ENCODE results near the gene NCEH1.

NCEH1 gene

GRCh38 chr3:172641291-172641690 lies 69.6 kb downstream of the NCEH1 start:
- no peak for DNase-seq

- DNase-seq = no peak
These were observed 70.1 kb downstream of the NCEH1 start for GRCh38 chr3:172640751-172641150.

- DNase-seq = peak; percentile 9
These were observed 75.3 kb downstream of the NCEH1 start for GRCh38 chr3:172635588-172635987.

- DNase-seq = no peak
These were observed 75.9 kb downstream of the NCEH1 start for GRCh38 chr3:172634948-172635347.

GRCh38 chr3:172630316-172630715 lies 80.6 kb downstream of the NCEH1 start:
- DNase-seq = no peak

- DNase-seq = no peak
These were observed 81.4 kb downstream of the NCEH1 start for GRCh38 chr3:172629470-172629869.

GRCh38 chr3:172627057-172627809 lies 83.6 kb downstream of the NCEH1 start:
- peak; percentile 1 for DNase-seq

- no peak for DNase-seq
These were observed 84.7 kb downstream of the NCEH1 start for GRCh38 chr3:172626021-172626640.

- no peak for DNase-seq
These were observed 85.5 kb downstream of the NCEH1 start for GRCh38 chr3:172625404-172625803.

- DNase-seq = no peak
These were observed 85.9 kb downstream of the NCEH1 start for GRCh38 chr3:172624999-172625398.

GRCh38 chr3:172622916-172623700 lies 87.8 kb downstream of the NCEH1 start:
- peak; percentile 33 for DNase-seq

GRCh38 chr3:172622156-172622555 lies 88.7 kb downstream of the NCEH1 start:
- no peak for DNase-seq

GRCh38 chr3:172617976-172618375 lies 92.9 kb downstream of the NCEH1 start:
- no peak for DNase-seq

- DNase-seq = no peak
These were observed 93.7 kb downstream of the NCEH1 start for GRCh38 chr3:172617013-172617706.

GRCh38 chr3:172616031-172616461 lies 94.8 kb downstream of the NCEH1 start:
- no peak for DNase-seq

GRCh38 chr3:172615296-172615695 lies 95.6 kb downstream of the NCEH1 start:
- DNase-seq = no peak

- no peak for DNase-seq
These were observed 96.3 kb downstream of the NCEH1 start for GRCh38 chr3:172614340-172615274.

- no peak for DNase-seq
These were observed 97.0 kb downstream of the NCEH1 start for GRCh38 chr3:172613845-172614244.

- no peak for DNase-seq
These were observed 97.8 kb downstream of the NCEH1 start for GRCh38 chr3:172612871-172613678.

GRCh38 chr3:172609750-172610149 lies 101.1 kb downstream of the NCEH1 start:
- no peak for DNase-seq

GRCh38 chr3:172608575-172608974 lies 102.3 kb downstream of the NCEH1 start:
- peak; percentile 75 for DNase-seq

Data from DMS153 (cell line).